ENCODE data around the gene TTC24.

DNA sequence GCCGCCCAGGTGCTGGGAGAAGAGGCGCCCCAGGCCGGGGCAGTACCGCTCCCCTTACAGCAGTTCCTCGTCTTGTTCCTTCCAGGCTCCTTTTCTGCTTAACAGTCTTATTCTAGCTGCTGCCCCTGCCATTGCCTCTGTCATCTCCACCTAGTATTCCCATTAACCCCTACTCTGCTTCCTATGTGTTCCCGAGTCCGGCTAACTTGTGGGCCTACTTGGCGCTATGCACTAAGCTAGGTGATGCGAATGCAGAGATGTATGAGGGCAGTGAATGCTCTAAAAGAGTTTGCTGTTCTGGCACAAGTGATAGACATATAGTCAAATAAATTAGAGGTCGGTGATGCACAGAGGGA is 6.9 kb upstream of the TTC24 start:
- TF ChIP-seq, protein P1, sequence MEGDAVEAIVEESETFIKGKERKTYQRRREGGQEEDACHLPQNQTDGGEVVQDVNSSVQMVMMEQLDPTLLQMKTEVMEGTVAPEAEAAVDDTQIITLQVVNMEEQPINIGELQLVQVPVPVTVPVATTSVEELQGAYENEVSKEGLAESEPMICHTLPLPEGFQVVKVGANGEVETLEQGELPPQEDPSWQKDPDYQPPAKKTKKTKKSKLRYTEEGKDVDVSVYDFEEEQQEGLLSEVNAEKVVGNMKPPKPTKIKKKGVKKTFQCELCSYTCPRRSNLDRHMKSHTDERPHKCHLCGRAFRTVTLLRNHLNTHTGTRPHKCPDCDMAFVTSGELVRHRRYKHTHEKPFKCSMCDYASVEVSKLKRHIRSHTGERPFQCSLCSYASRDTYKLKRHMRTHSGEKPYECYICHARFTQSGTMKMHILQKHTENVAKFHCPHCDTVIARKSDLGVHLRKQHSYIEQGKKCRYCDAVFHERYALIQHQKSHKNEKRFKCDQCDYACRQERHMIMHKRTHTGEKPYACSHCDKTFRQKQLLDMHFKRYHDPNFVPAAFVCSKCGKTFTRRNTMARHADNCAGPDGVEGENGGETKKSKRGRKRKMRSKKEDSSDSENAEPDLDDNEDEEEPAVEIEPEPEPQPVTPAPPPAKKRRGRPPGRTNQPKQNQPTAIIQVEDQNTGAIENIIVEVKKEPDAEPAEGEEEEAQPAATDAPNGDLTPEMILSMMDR (IDR thresholded peaks at IDR 0.05), result no peak
- TF ChIP-seq EP300 (IDR thresholded peaks at IDR 0.05), result no peak
- no peak for TF ChIP-seq POLR2A (IDR thresholded peaks at IDR 0.05)
- no peak for TF ChIP-seq POLR2AphosphoS5 (IDR thresholded peaks at IDR 0.05)
